GM12878 (cell line): Measurements from ENCODE around the gene RBM4. TPM values are rescaled to one million over a fixed set of nuclear protein-coding genes. Genes with fewer than 3 reads are reported as not detected.

Experiments
- ATF3 ChIP-seq: IDR thresholded peaks from 2 replicates; pipeline ENCODE4 v1.6.1; 2011; ENCODE audit warnings: low read depth, mild to moderate bottlenecking, low read length, moderate library complexity, borderline replicate concordance; ENCODE audit errors: extremely low read depth
- ATF7 ChIP-seq: fragments of 450-650 bp; IDR thresholded peaks from 2 replicates; pipeline ENCODE4 v1.6.1; 2016; ENCODE audit warnings: low read depth, mild to moderate bottlenecking
- BACH1 ChIP-seq: fragments of 450-650 bp; IDR thresholded peaks from 2 replicates; pipeline ENCODE4 v1.6.1; 2017; ENCODE audit warnings: mild to moderate bottlenecking, borderline replicate concordance
- CBFB ChIP-seq: IDR thresholded peaks from 2 replicates; pipeline ENCODE4 v1.6.1; 2016; ENCODE audit warnings: antibody characterized with exemption, low read depth
- CREB1 ChIP-seq: IDR thresholded peaks from 2 replicates; pipeline ENCODE4 v1.6.1; 2012; ENCODE audit warnings: low read depth, mild to moderate bottlenecking, inconsistent platforms
- DPF2 ChIP-seq: fragments of 450-650 bp; IDR thresholded peaks from 2 replicates; pipeline ENCODE4 v1.6.1; 2017; ENCODE audit warnings: mild to moderate bottlenecking
- NFYB ChIP-seq: IDR thresholded peaks from 2 replicates; pipeline ENCODE4 v1.6.1; 2011; ENCODE audit warnings: low read depth, mild to moderate bottlenecking, low read length, improper control_type of control experiment, moderate library complexity; ENCODE audit not compliant: insufficient read depth
- NR2C2 ChIP-seq: IDR thresholded peaks from 2 replicates; pipeline ENCODE4 v1.6.1; 2011; ENCODE audit warnings: borderline replicate concordance, low read depth; ENCODE audit not compliant: control insufficient read depth, insufficient read length
- PML ChIP-seq: IDR thresholded peaks from 2 replicates; pipeline ENCODE4 v1.6.1; 2012; ENCODE audit warnings: low read length, inconsistent platforms
- POLR2AphosphoS5 ChIP-seq: IDR thresholded peaks from 2 replicates; pipeline ENCODE4 v1.6.1; 2011; ENCODE audit warnings: mild to moderate bottlenecking, low read length, inconsistent platforms
- POU2F2 ChIP-seq: IDR thresholded peaks from 3 replicates; pipeline ENCODE4 v1.6.1; 2011; ENCODE audit warnings: low read depth, mild to moderate bottlenecking, low read length, borderline replicate concordance
- RAD51 ChIP-seq: fragments of 450-650 bp; IDR thresholded peaks from 2 replicates; pipeline ENCODE4 v1.6.1; 2016; ENCODE audit warnings: moderate library complexity, mild to moderate bottlenecking, inconsistent platforms
- RELA ChIP-seq: fragments of 450-650 bp; IDR thresholded peaks from 2 replicates; pipeline ENCODE4 v1.8.0; 2014; ENCODE audit warnings: borderline replicate concordance; ENCODE audit not compliant: partially characterized antibody
- SKIL ChIP-seq: fragments of 450-650 bp; IDR thresholded peaks from 2 replicates; pipeline ENCODE4 v1.6.1; 2017; ENCODE audit warnings: mild to moderate bottlenecking, low read depth, inconsistent platforms; ENCODE audit not compliant: poor library complexity, severe bottlenecking
- TCF7 ChIP-seq: IDR thresholded peaks from 2 replicates; pipeline ENCODE4 v1.6.1; 2014; ENCODE audit warnings: antibody characterized with exemption, borderline replicate concordance
- WRNIP1 ChIP-seq: IDR thresholded peaks from 2 replicates; pipeline ENCODE4 v1.6.1; 2011; ENCODE audit warnings: low read depth, low read length, improper control_type of control experiment, borderline replicate concordance
- ZBED1 ChIP-seq: IDR thresholded peaks from 2 replicates; pipeline ENCODE4 v1.6.1; 2016; ENCODE audit warnings: borderline replicate concordance
- ZBTB33 ChIP-seq: fragments of 450-650 bp; IDR thresholded peaks from 2 replicates; pipeline ENCODE4 v1.6.1; 2017; ENCODE audit warnings: mild to moderate bottlenecking
- ZBTB40 ChIP-seq: fragments of 450-650 bp; IDR thresholded peaks from 2 replicates; pipeline ENCODE4 v1.6.1; 2016; ENCODE audit warnings: mild to moderate bottlenecking, moderate library complexity, borderline replicate concordance
- polyA plus RNA-seq, 11 experiments: library from polyadenylated mRNA; depleted of rRNA in 4 of 11; unstranded in 6 of 11; stranded (reverse) in 5 of 11; fragments of >200 nt; fragmentation: Nextera tagmentation in 4 of 11; fragmentation: Illumina TruSeq in 1 of 11; extraction: Ambion mirVana in 4 of 11; extraction: Trizol in 1 of 11; gene quantifications; 1 replicate in 1 of 11; 2 replicates in 10 of 11; pipeline versions ENCODE4 v1.2.1 to v1.2.3, GENCODE V29; 2011 to 2016; ENCODE audit warnings: inconsistent platforms in 2 of 11, missing spikeins in 2 of 11, low read depth in 1 of 11
- total RNA-seq, 4 experiments: library from RNA; depleted of rRNA in 3 of 4; stranded (reverse); fragments of >200 nt in 3 of 4; fragmentation: Illumina TruSeq in 1 of 4; extraction: Trizol in 1 of 4; gene quantifications; 2 replicates each; pipeline versions ENCODE4 v1.2.1 to v1.2.3, GENCODE V29; 2013 to 2021
- TF ChIP-seq, protein P1 (sequence below): fragments of 450-650 bp; IDR thresholded peaks from 2 replicates; pipeline ENCODE4 v1.6.1; 2017; ENCODE audit warnings: low read depth, mild to moderate bottlenecking, moderate library complexity

The RBM4 gene
- total and polyA plus RNA-seq, 10 of the 15 experiments (the other 5 are each of a cell fraction or from before 2014, with no cell fraction given) = 105 to 224 (median 138) TPM

- no peak for TF ChIP-seq ZBTB40
- no peak for TF ChIP-seq NR2C2
- TF ChIP-seq NFYB = peak; percentile 91
- TF ChIP-seq CREB1 = peak; percentile 89
- 0 out of 2 replicates have a peak, but pooled peaks have one; percentile 31 for TF ChIP-seq ZBED1
- TF ChIP-seq RAD51 = no peak
- peak; percentile 83; the same call in 1 of the 2 replicates for TF ChIP-seq BACH1
- TF ChIP-seq ATF3 = no peak
- TF ChIP-seq DPF2 = no peak
- TF ChIP-seq CBFB = peak; percentile 94
- TF ChIP-seq WRNIP1 = no peak
- no peak for TF ChIP-seq ZBTB33
- TF ChIP-seq RELA = no peak
- TF ChIP-seq SKIL = no peak
- TF ChIP-seq, protein P1, sequence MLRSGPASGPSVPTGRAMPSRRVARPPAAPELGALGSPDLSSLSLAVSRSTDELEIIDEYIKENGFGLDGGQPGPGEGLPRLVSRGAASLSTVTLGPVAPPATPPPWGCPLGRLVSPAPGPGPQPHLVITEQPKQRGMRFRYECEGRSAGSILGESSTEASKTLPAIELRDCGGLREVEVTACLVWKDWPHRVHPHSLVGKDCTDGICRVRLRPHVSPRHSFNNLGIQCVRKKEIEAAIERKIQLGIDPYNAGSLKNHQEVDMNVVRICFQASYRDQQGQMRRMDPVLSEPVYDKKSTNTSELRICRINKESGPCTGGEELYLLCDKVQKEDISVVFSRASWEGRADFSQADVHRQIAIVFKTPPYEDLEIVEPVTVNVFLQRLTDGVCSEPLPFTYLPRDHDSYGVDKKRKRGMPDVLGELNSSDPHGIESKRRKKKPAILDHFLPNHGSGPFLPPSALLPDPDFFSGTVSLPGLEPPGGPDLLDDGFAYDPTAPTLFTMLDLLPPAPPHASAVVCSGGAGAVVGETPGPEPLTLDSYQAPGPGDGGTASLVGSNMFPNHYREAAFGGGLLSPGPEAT = peak; percentile 60; the same call in 1 of the 2 replicates
- TF ChIP-seq PML = peak; percentile 99
- peak; percentile 99 for TF ChIP-seq POLR2AphosphoS5
- TF ChIP-seq POU2F2 = peak; percentile 81; the same call in 2 of the 3 replicates
- TF ChIP-seq TCF7 = no peak
- TF ChIP-seq ATF7 = peak; percentile 31; the same call in 1 of the 2 replicates
Measured at GRCh38 chr11:66616379-66617154, 21.9 kb upstream of the RBM4 start, which contains the start of gene RBM14 (continued).
